ENCODE data around the gene NUDT4.

GRCh38 chr12:93434256-93434865 is 56.6 kb downstream of the NUDT4 start:
- TF ChIP-seq CTCF (conservative IDR thresholded peaks at IDR 0.05; ENCODE audit: low read depth, low read length) (no peak), EZH2phosphoT487 (IDR thresholded peaks at IDR 0.05; ENCODE audit: borderline replicate concordance, low read length) (no peak)

Data from PC-3 (cell line).